Esophagus muscularis mucosa (tissue), 4 donors: ENCODE measurements around the gene KCNQ2. TPM values are rescaled to one million over a fixed set of nuclear protein-coding genes. Genes with fewer than 3 reads are reported as not detected.

Source experiments
- DNase-seq: peaks from one replicate; pipeline ENCODE4 v3.0.0-alpha.2; 2017; ENCODE audit errors: extremely low spot score
- H3K27ac ChIP-seq, 4 donors: fragments of 200-600 bp; sonication (generic); replicated peaks in 1 of 4; 1 replicate in 3 of 4; 2 replicates in 1 of 4; pipeline ENCODE4 v1.5.1; 2016 to 2019; ENCODE audit warnings: mild to moderate bottlenecking in 1 of 4
- H3K27me3 ChIP-seq, 4 donors: fragments of 200-600 bp; sonication (generic); one replicate each; pipeline versions ENCODE4 v1.5.1 to v1.6.0; 2016 to 2019
- H3K36me3 ChIP-seq, 4 donors: fragments of 200-600 bp; sonication (generic); one replicate each; pipeline ENCODE4 v1.5.1; 2016 to 2019
- H3K4me1 ChIP-seq, 4 donors: fragments of 200-600 bp; sonication (generic); one replicate each; pipeline ENCODE4 v1.5.1; 2016 to 2019
- H3K4me3 ChIP-seq, 4 donors: fragments of 200-600 bp; sonication (generic); 1 replicate in 2 of 4; 2 replicates in 2 of 4; pipeline ENCODE4 v1.5.1; 2016 to 2019; ENCODE audit warnings: mild to moderate bottlenecking in 4 of 4, moderate library complexity in 1 of 4
- H3K9me3 ChIP-seq, 4 donors: fragments of 200-600 bp; sonication (generic); 1 replicate in 3 of 4; 2 replicates in 1 of 4; pipeline ENCODE4 v1.5.1; 2016 to 2019
- EP300 ChIP-seq: sonication (generic); formaldehyde crosslinking; IDR thresholded peaks from one replicate; pipeline ENCODE4 v1.6.1; 2017; ENCODE audit warnings: antibody characterized with exemption
- POLR2A ChIP-seq: fragments of 450-650 bp; IDR thresholded peaks from one replicate; pipeline ENCODE4 v1.6.1; 2017; ENCODE audit warnings: antibody characterized with exemption, moderate library complexity, mild to moderate bottlenecking, low read depth
- POLR2AphosphoS5 ChIP-seq, 2 donors: sonication (generic); formaldehyde crosslinking; IDR thresholded peaks; one replicate each; pipeline ENCODE4 v1.6.1; 2017; ENCODE audit warnings: antibody characterized with exemption in 2 of 2
- WGBS: methylation state at CpG from one replicate; pipeline ENCODE4 v1.1.5; 2018; 5-methylcytosine and 5-hydroxymethylcytosine counted together
- intact Hi-C: fragments of 100-400 bp; cut with DNase I; formaldehyde crosslinking; loops from one replicate; pipeline ENCODE4 v1.15.1; 2023
- total RNA-seq, 4 donors: library from RNA; depleted of rRNA; stranded (reverse); fragments of >200 nt; gene quantifications; one replicate each; pipeline versions ENCODE4 v1.1.0 to v1.2.1, GENCODE V29; 2016
- TF ChIP-seq, protein P1 (sequence below), 3 experiments: fragments of 200-600 bp in 2 of 3; fragments of 450-650 bp in 1 of 3; sonication (generic) in 2 of 3; IDR thresholded peaks; one replicate each; pipeline ENCODE4 v1.5.1; 2017 to 2019; ENCODE audit warnings: antibody characterized with exemption in 3 of 3, mild to moderate bottlenecking in 2 of 3, moderate library complexity in 1 of 3

KCNQ2 gene
- total RNA-seq, 4 donors from 2014 or later: 0.11 to 1.6 (median 0.50) TPM; not detected in 1

DNA sequence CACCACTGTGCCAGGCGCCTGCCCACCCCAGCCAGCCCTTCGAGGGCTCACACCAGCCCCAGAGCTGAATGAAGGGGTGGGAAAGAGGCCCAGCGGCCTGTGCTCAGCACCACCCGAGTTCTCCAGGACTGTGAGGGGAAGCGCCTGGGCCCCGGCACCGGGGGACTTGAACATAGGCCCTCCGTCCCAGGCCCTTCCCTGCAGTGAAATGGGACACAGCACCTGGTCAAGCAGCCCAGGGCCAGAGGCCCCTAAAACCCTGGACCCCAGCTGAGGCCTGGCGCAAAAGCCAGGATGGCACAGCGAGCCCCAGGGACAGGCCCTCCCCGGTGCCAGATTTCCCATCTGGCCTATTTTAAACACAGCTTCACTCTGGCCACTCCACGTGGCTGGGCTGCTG, 4.0 kb downstream of the KCNQ2 start:
- Histone ChIP-seq H3K36me3 (no peaks in the 10 kb centered on the region), H3K9me3 (no peaks in the 10 kb centered on the region), H3K4me3 (no peak overlapping the region), H3K27ac (no peak overlapping the region), H3K27me3 (peaks cover 5 to 97% (median 28%) of the 10 kb centered on the region in 4 donors), H3K4me1 (peaks cover 10 to 17% (median 13%) of the 10 kb centered on the region in 4 donors)
- WGBS: 76% methylated on average over 11 of the region's 12 CpGs
- no peak for DNase-seq
- TF ChIP-seq EP300 (no peak), POLR2A (no peak), POLR2AphosphoS5 (IDR thresholded peaks at IDR 0.05) (no peak)
- TF ChIP-seq, protein P1, sequence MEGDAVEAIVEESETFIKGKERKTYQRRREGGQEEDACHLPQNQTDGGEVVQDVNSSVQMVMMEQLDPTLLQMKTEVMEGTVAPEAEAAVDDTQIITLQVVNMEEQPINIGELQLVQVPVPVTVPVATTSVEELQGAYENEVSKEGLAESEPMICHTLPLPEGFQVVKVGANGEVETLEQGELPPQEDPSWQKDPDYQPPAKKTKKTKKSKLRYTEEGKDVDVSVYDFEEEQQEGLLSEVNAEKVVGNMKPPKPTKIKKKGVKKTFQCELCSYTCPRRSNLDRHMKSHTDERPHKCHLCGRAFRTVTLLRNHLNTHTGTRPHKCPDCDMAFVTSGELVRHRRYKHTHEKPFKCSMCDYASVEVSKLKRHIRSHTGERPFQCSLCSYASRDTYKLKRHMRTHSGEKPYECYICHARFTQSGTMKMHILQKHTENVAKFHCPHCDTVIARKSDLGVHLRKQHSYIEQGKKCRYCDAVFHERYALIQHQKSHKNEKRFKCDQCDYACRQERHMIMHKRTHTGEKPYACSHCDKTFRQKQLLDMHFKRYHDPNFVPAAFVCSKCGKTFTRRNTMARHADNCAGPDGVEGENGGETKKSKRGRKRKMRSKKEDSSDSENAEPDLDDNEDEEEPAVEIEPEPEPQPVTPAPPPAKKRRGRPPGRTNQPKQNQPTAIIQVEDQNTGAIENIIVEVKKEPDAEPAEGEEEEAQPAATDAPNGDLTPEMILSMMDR (IDR thresholded peaks at IDR 0.05): no peak
- intact Hi-C loops: no loop called here

GRCh38 chr20:63467294-63468083, 5.0 kb downstream of the KCNQ2 start:
- 76% methylated on average over 19 of the region's 19 CpGs for WGBS
- H3K9me3 ChIP-seq: no peaks in the 10 kb centered on the region
- H3K4me1 ChIP-seq: peaks cover 10 to 16% (median 13%) of the 10 kb centered on the region in 4 donors
- peaks cover 0 to 98% (median 23%) of the 10 kb centered on the region in 4 donors for H3K27me3 ChIP-seq
- H3K27ac ChIP-seq: no peak overlapping the region
- H3K4me3 ChIP-seq: no peak overlapping the region
- intact Hi-C loops: no loop called here
- H3K36me3 ChIP-seq: no peaks in the 10 kb centered on the region
- TF ChIP-seq EP300 (no peak), POLR2AphosphoS5 (IDR thresholded peaks at IDR 0.05) (no peak), POLR2A (no peak)
- TF ChIP-seq, protein P1 (IDR thresholded peaks at IDR 0.05): no peak
- DNase-seq: no peak

DNA sequence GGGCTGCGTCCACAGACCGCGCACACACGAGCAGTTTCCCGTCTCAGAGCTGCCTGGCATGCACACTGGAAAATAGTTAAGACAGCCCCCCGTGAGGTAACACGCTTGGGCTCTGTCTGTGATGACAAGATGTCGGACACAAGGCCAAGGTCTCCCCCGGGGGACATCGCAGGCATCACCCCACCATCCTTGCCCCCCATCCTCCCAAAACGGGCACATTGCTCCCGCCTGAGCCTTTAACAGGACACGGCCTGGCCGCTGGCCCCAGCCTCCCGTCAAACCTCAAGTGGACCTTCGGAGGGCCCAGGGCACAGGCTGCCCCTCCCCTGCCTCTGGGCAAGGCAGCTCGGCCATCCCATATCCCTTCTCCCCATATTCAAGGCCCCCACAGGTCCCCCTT, 5.6 kb downstream of the KCNQ2 start:
- intact Hi-C loops: no loop called here

DNA sequence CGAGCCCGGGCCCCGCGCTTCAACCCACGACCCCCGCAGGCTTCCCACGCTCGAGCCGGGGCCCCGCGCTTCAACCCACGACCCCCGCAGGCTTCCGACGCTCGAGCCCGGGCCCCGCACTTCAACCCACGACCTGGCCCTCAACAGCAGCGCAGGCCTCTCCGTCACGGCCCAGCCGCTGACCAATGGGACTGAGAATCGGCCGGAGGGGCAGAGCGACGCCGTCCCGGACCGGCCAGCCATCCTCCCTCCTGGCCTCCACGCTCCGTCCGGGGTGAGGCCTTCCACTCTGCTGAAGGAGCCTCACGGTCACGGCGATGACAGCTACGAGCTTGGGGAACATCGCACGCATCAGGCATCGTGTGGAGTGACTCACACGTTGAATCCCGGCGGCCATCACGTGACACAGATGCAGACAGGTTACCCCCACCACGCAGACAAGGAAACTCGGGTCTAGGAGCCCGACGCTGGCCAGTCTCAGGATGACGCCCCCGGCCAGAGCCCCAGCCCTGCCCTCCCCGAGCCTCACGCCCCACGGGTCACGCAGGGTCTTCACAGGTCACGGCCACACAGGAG, 6.1 kb downstream of the KCNQ2 start:
- no peaks in the 10 kb centered on the region for H3K36me3 ChIP-seq
- no peak for TF ChIP-seq POLR2AphosphoS5 (IDR thresholded peaks at IDR 0.05)
- TF ChIP-seq EP300: no peak
- TF ChIP-seq POLR2A: no peak
- TF ChIP-seq, protein P1 (IDR thresholded peaks at IDR 0.05): no peak
- no peak overlapping the region for H3K27ac ChIP-seq
- no peak for DNase-seq
- H3K4me1 ChIP-seq: peaks cover under 1 to 5% (median 3%) of the 10 kb centered on the region in 4 donors
- no peaks in the 10 kb centered on the region for H3K9me3 ChIP-seq
- WGBS: 77% methylated on average over 30 of the region's 55 CpGs
- intact Hi-C loops: no loop called here
- peaks cover 0 to 98% (median 15%) of the 10 kb centered on the region in 4 donors for H3K27me3 ChIP-seq
- no peak overlapping the region for H3K4me3 ChIP-seq

More for the DNA sequence above, 5.6 kb downstream of the KCNQ2 start:
- TF ChIP-seq, protein P1 (IDR thresholded peaks at IDR 0.05): no peak
- no peak for TF ChIP-seq EP300
- no peak for TF ChIP-seq POLR2AphosphoS5 (IDR thresholded peaks at IDR 0.05)
- TF ChIP-seq POLR2A: no peak
- Histone ChIP-seq H3K4me1 (peaks cover 6 to 10% (median 8%) of the 10 kb centered on the region in 4 donors), H3K4me3 (no peak overlapping the region), H3K27ac (no peak overlapping the region), H3K9me3 (no peaks in the 10 kb centered on the region), H3K27me3 (peaks cover 0 to 98% (median 19%) of the 10 kb centered on the region in 4 donors), H3K36me3 (no peaks in the 10 kb centered on the region)
- no peak for DNase-seq
- WGBS: 88% methylated on average over 14 of the region's 17 CpGs
